HEK293 (cell line): ENCODE data around the gene SCN8A.
A peak's percentile ranks its signal among the peaks of the same experiment; 100 is the strongest.

Source experiments
- CTCF ChIA-PET: fragments of 350-600 bp; formaldehyde crosslinking; extraction: SDS; loops from one replicate; lab custom pipeline; 2021; ENCODE audit warnings: antibody characterized with exemption; lab: Yijun Ruan, JAX
- POLR2A ChIA-PET: fragments of 300-600 bp; formaldehyde crosslinking; extraction: SDS; loops from one replicate; lab custom pipeline; 2020; ENCODE audit warnings: antibody characterized with exemption, inconsistent platforms; lab: Yijun Ruan, JAX
- H3K27ac ChIP-seq: fragments of 200-500 bp; sonication (Bioruptor generic); 2 replicates; pipeline ENCODE4 v1.5.1; 2014; ENCODE audit warnings: low read depth, low read length, control low read depth, inconsistent platforms; ENCODE audit errors: extremely low read depth
- H3K36me3 ChIP-seq, 2 experiments: fragments of 200-500 bp in 1 of 2; sonication (Bioruptor generic) in 1 of 2; 1 replicate in 1 of 2; 2 replicates in 1 of 2; pipeline ENCODE4 v1.5.1; 2014 to 2017; ENCODE audit warnings: inconsistent platforms in 2 of 2, low read length in 2 of 2; ENCODE audit not compliant: control insufficient read depth in 2 of 2, insufficient read depth in 1 of 2
- H3K4me1 ChIP-seq: fragments of 200-500 bp; sonication (Bioruptor generic); 2 replicates; pipeline ENCODE4 v1.5.1; 2014; ENCODE audit warnings: mild to moderate bottlenecking, low read length, inconsistent platforms; ENCODE audit not compliant: control insufficient read depth, insufficient read depth
- H3K4me3 ChIP-seq: 2 replicates; pipeline ENCODE4 v1.5.1; 2011; ENCODE audit warnings: low read depth, mild to moderate bottlenecking, control low read depth, low read length, moderate library complexity
- H3K9me3 ChIP-seq: fragments of 200-500 bp; sonication (Bioruptor generic); 2 replicates; pipeline ENCODE4 v1.5.1; 2014; ENCODE audit warnings: low read depth, low read length, inconsistent platforms; ENCODE audit not compliant: control insufficient read depth, insufficient read depth
- EGR2 ChIP-seq: fragments of 450-650 bp; formaldehyde crosslinking; IDR thresholded peaks from 2 replicates; pipeline ENCODE4 v1.5.1; 2016; ENCODE audit warnings: low read depth, missing biosample characterization, missing genetic modification characterization
- GLIS1 ChIP-seq: fragments of 450-650 bp; formaldehyde crosslinking; IDR thresholded peaks from 2 replicates; pipeline ENCODE4 v1.5.1; 2016; ENCODE audit warnings: missing biosample characterization, missing genetic modification characterization
- PATZ1 ChIP-seq: fragments of 450-650 bp; formaldehyde crosslinking; IDR thresholded peaks from 2 replicates; pipeline ENCODE4 v1.5.1; 2016; ENCODE audit warnings: missing biosample characterization, missing genetic modification characterization
- PBX3 ChIP-seq: sonication (generic); formaldehyde crosslinking; IDR thresholded peaks from 2 replicates; pipeline ENCODE4 v1.8.1; 2022; ENCODE audit warnings: mild to moderate bottlenecking, moderate library complexity, missing genetic modification reagents
- SETDB1 ChIP-seq: IDR thresholded peaks from one replicate; pipeline ENCODE4 v1.6.1; 2017; ENCODE audit warnings: mild to moderate bottlenecking, low read length, moderate library complexity, mixed read lengths; ENCODE audit not compliant: insufficient read length
- ZBTB11 ChIP-seq: fragments of 450-650 bp; formaldehyde crosslinking; conservative IDR thresholded peaks from 2 replicates; pipeline ENCODE4 v1.5.1; 2016; ENCODE audit warnings: low read depth, missing biosample characterization, missing genetic modification characterization
- ZBTB20 ChIP-seq: fragments of 450-650 bp; formaldehyde crosslinking; IDR thresholded peaks from 2 replicates; pipeline ENCODE4 v1.5.1; 2016; ENCODE audit warnings: missing biosample characterization, missing genetic modification characterization
- ZFHX2 ChIP-seq: fragments of 450-650 bp; formaldehyde crosslinking; conservative IDR thresholded peaks from 2 replicates; pipeline ENCODE4 v1.5.1; 2016; ENCODE audit warnings: missing biosample characterization, missing genetic modification characterization
- ZFP41 ChIP-seq: fragments of 450-650 bp; formaldehyde crosslinking; IDR thresholded peaks from 2 replicates; pipeline ENCODE4 v1.5.1; 2016; ENCODE audit warnings: missing biosample characterization, missing genetic modification characterization, borderline replicate concordance
- ZNF10 ChIP-seq: fragments of 450-650 bp; formaldehyde crosslinking; IDR thresholded peaks from 2 replicates; pipeline ENCODE4 v1.5.1; 2017; ENCODE audit warnings: missing biosample characterization, missing genetic modification characterization
- ZNF311 ChIP-seq: fragments of 450-650 bp; formaldehyde crosslinking; IDR thresholded peaks from 2 replicates; pipeline ENCODE4 v1.5.1; 2017; ENCODE audit warnings: missing biosample characterization, missing genetic modification characterization, borderline replicate concordance
- ZNF416 ChIP-seq: fragments of 450-650 bp; formaldehyde crosslinking; IDR thresholded peaks from 2 replicates; pipeline ENCODE4 v1.5.1; 2016; ENCODE audit warnings: missing biosample characterization, missing genetic modification characterization
- ZNF549 ChIP-seq: fragments of 450-650 bp; IDR thresholded peaks from 2 replicates; pipeline ENCODE4 v1.5.1; 2018; ENCODE audit warnings: missing biosample characterization, missing genetic modification characterization, mild to moderate bottlenecking, inconsistent platforms, moderate library complexity
- ZNF561 ChIP-seq: fragments of 450-650 bp; IDR thresholded peaks from 2 replicates; pipeline ENCODE4 v1.5.1; 2018; ENCODE audit warnings: missing biosample characterization, missing genetic modification characterization, borderline replicate concordance

The SCN8A gene

GRCh38 chr12:51850965-51851299 lies 259.9 kb downstream of the SCN8A start:
- no peaks in the 10 kb centered on the region for H3K9me3 ChIP-seq
- H3K4me3 ChIP-seq: no peak overlapping the region
- no peak for TF ChIP-seq ZBTB11 (tag by site-specific recombination)
- no peak for TF ChIP-seq ZFP41 (tag by site-specific recombination)
- peak; percentile 34; the same call in 1 of the 2 replicates for TF ChIP-seq GLIS1 (tag by site-specific recombination)
- TF ChIP-seq ZBTB20 (tag by site-specific recombination): peak; percentile 46
- TF ChIP-seq PBX3: no peak
- no peaks in the 10 kb centered on the region for H3K36me3 ChIP-seq
- no peak overlapping the region for H3K27ac ChIP-seq
- peaks cover 3% of the 10 kb centered on the region; the same call in 1 of the 2 replicates for H3K4me1 ChIP-seq
- ChIA-PET POLR2A (no interaction called here), CTCF (interaction anchor here (0.6 to 2.2 kb wide), 4 partner anchors 12 to 153 kb away, joined by 3 to 6 read pairs (median 3); no protein-coding TSS in a partner anchor)

- CTCF ChIA-PET: interaction anchor here (0.6 to 1.3 kb wide), 4 partner anchors 15 to 153 kb away, joined by 3 to 4 read pairs (median 3); no protein-coding TSS in a partner anchor
- no peaks in the 10 kb centered on the region for H3K36me3 ChIP-seq
- TF ChIP-seq ZFHX2 (tag by site-specific recombination) (peak; percentile 55), ZNF10 (tag by site-specific recombination) (no peak), SETDB1 (no peak), ZNF416 (no peak), EGR2 (tag by site-specific recombination) (peak; percentile 70; the same call in 1 of the 2 replicates), ZNF311 (tag by site-specific recombination) (no peak), PATZ1 (tag by site-specific recombination) (no peak), ZNF549 (tag by site-specific recombination) (no peak), ZNF561 (tag by site-specific recombination) (no peak)
- H3K27ac ChIP-seq: no peak overlapping the region
- H3K4me3 ChIP-seq: no peak overlapping the region
- peaks cover 1% of the 10 kb centered on the region; the same call in 1 of the 2 replicates for H3K4me1 ChIP-seq
- no peaks in the 10 kb centered on the region for H3K9me3 ChIP-seq
- POLR2A ChIA-PET: no interaction called here
Measured at GRCh38 chr12:51851413-51852124, 260.5 kb downstream of the SCN8A start.
